ENCODE results near the gene GSAP. TPM values are rescaled to one million over a fixed set of nuclear protein-coding genes. Genes with fewer than 3 reads are reported as not detected.
A peak's percentile ranks its signal among the peaks of the same experiment; 100 is the strongest.

Gene GSAP
- total RNA-seq, 2 experiments from 2014 or later: 1.1 to 1.5 TPM

GRCh38 chr7:77416621-77417371, 647 bp upstream of the GSAP start:
- Mint-ChIP-seq H3K4me1 (ENCODE audit: low read depth) (peaks cover 32% of the 10 kb centered on the region), H3K27me3 (ENCODE audit: low read depth) (no peaks in the 10 kb centered on the region), H3K36me3 (ENCODE audit: low read depth) (no peaks in the 10 kb centered on the region), H3K27ac (no peak overlapping the region), H3K4me3 (peak overlapping the region; percentile 68), H3K9me3 (no peaks in the 10 kb centered on the region)
- intact Hi-C loops (cut with micrococcal nuclease): loop anchor here (1.0 to 5.0 kb wide), 2 partner anchors 12 to 381 kb away; partner anchors contain the start of genes PHTF2 and TMEM60
- CTCF ChIA-PET: interaction anchor here (2.7 kb wide), 1 partner anchor 12 kb away, joined by 10 read pairs; no protein-coding TSS in a partner anchor
- no peak for DNase-seq

GRCh38 chr7:77415476-77415822, 700 bp downstream of the GSAP start:
- Mint-ChIP-seq H3K4me1 (ENCODE audit: low read depth) (peaks cover 32% of the 10 kb centered on the region), H3K4me3 (peak overlapping the region; percentile 68), H3K36me3 (ENCODE audit: low read depth) (no peaks in the 10 kb centered on the region), H3K27ac (no peak overlapping the region), H3K27me3 (ENCODE audit: low read depth) (no peaks in the 10 kb centered on the region), H3K9me3 (no peaks in the 10 kb centered on the region)
- no peak for DNase-seq
- CTCF ChIA-PET: interaction anchor here (2.2 kb wide), 1 partner anchor 10 kb away, joined by 7 read pairs; no protein-coding TSS in a partner anchor
- intact Hi-C loops (cut with micrococcal nuclease): loop anchor here (2.0 to 5.0 kb wide), 3 partner anchors 65 to 382 kb away; partner anchors contain the start of genes PHTF2, PTPN12 and TMEM60

- DNase-seq: no peak
- H3K4me3 Mint-ChIP-seq: no peak overlapping the region
- intact Hi-C loops (cut with micrococcal nuclease): loop anchor here (1.0 to 2.0 kb wide), 3 partner anchors 21 to 123 kb away; partner anchors contain the start of gene PTPN12
- H3K36me3 Mint-ChIP-seq (ENCODE audit: low read depth): no peaks in the 10 kb centered on the region
- no peak overlapping the region for H3K27ac Mint-ChIP-seq
- H3K27me3 Mint-ChIP-seq (ENCODE audit: low read depth): no peaks in the 10 kb centered on the region
- peaks cover 29% of the 10 kb centered on the region for H3K4me1 Mint-ChIP-seq (ENCODE audit: low read depth)
- H3K9me3 Mint-ChIP-seq: no peaks in the 10 kb centered on the region
- CTCF ChIA-PET: interaction anchor here (0.9 to 2.2 kb wide), 2 partner anchors 8 kb away, joined by 3 to 7 read pairs; no protein-coding TSS in a partner anchor
Measured at GRCh38 chr7:77413861-77414424, 2.2 kb downstream of the GSAP start.

GRCh38 chr7:77413128-77413527, 3.0 kb downstream of the GSAP start:
- no peaks in the 10 kb centered on the region for H3K36me3 Mint-ChIP-seq (ENCODE audit: low read depth)
- H3K4me3 Mint-ChIP-seq: no peak overlapping the region
- intact Hi-C loops (cut with micrococcal nuclease): no loop called here
- no peaks in the 10 kb centered on the region for H3K9me3 Mint-ChIP-seq
- H3K27ac Mint-ChIP-seq: no peak overlapping the region
- H3K27me3 Mint-ChIP-seq (ENCODE audit: low read depth): no peaks in the 10 kb centered on the region
- CTCF ChIA-PET: interaction anchor here (0.9 kb wide), 1 partner anchor 9 kb away, joined by 3 read pairs; no protein-coding TSS in a partner anchor
- no peak for DNase-seq
- H3K4me1 Mint-ChIP-seq (ENCODE audit: low read depth): peaks cover 21% of the 10 kb centered on the region

- intact Hi-C loops (cut with micrococcal nuclease): no loop called here
- CTCF ChIA-PET: no interaction called here
- peaks cover 14% of the 10 kb centered on the region for H3K4me1 Mint-ChIP-seq (ENCODE audit: low read depth)
- no peak for DNase-seq
- H3K27me3 Mint-ChIP-seq (ENCODE audit: low read depth): no peaks in the 10 kb centered on the region
- H3K9me3 Mint-ChIP-seq: no peaks in the 10 kb centered on the region
- no peaks in the 10 kb centered on the region for H3K36me3 Mint-ChIP-seq (ENCODE audit: low read depth)
- H3K4me3 Mint-ChIP-seq: no peak overlapping the region
- H3K27ac Mint-ChIP-seq: no peak overlapping the region
Measured at GRCh38 chr7:77409739-77410547, 6.2 kb downstream of the GSAP start.

GRCh38 chr7:77409005-77409738, 7.0 kb downstream of the GSAP start:
- DNase-seq: no peak
- Mint-ChIP-seq H3K27ac (no peak overlapping the region), H3K4me3 (no peak overlapping the region), H3K9me3 (no peaks in the 10 kb centered on the region), H3K36me3 (ENCODE audit: low read depth) (no peaks in the 10 kb centered on the region), H3K4me1 (ENCODE audit: low read depth) (peaks cover 7% of the 10 kb centered on the region), H3K27me3 (ENCODE audit: low read depth) (no peaks in the 10 kb centered on the region)
- intact Hi-C loops (cut with micrococcal nuclease): no loop called here
- CTCF ChIA-PET: no interaction called here

GRCh38 chr7:77407906-77408305, 8.2 kb downstream of the GSAP start:
- H3K27me3 Mint-ChIP-seq (ENCODE audit: low read depth): no peaks in the 10 kb centered on the region
- CTCF ChIA-PET: no interaction called here
- no peaks in the 10 kb centered on the region for H3K36me3 Mint-ChIP-seq (ENCODE audit: low read depth)
- DNase-seq: no peak
- H3K27ac Mint-ChIP-seq: no peak overlapping the region
- H3K4me3 Mint-ChIP-seq: no peak overlapping the region
- peaks cover 2% of the 10 kb centered on the region for H3K4me1 Mint-ChIP-seq (ENCODE audit: low read depth)
- intact Hi-C loops (cut with micrococcal nuclease): no loop called here
- no peaks in the 10 kb centered on the region for H3K9me3 Mint-ChIP-seq

- peaks cover 2% of the 10 kb centered on the region for H3K4me1 Mint-ChIP-seq (ENCODE audit: low read depth)
- H3K9me3 Mint-ChIP-seq: no peaks in the 10 kb centered on the region
- CTCF ChIA-PET: interaction anchor here (2.4 kb wide), 1 partner anchor 9 kb away, joined by 7 read pairs; no protein-coding TSS in a partner anchor
- no peak overlapping the region for H3K4me3 Mint-ChIP-seq
- H3K27ac Mint-ChIP-seq: no peak overlapping the region
- intact Hi-C loops (cut with micrococcal nuclease): no loop called here
- DNase-seq: no peak
- H3K27me3 Mint-ChIP-seq (ENCODE audit: low read depth): no peaks in the 10 kb centered on the region
- H3K36me3 Mint-ChIP-seq (ENCODE audit: low read depth): no peaks in the 10 kb centered on the region
Measured at GRCh38 chr7:77406421-77406820, 9.7 kb downstream of the GSAP start.

- CTCF ChIA-PET: interaction anchor here (2.4 kb wide), 1 partner anchor 10 kb away, joined by 7 read pairs; no protein-coding TSS in a partner anchor
- intact Hi-C loops (cut with micrococcal nuclease): no loop called here
Measured at GRCh38 chr7:77404641-77405040, 11.5 kb downstream of the GSAP start.

GRCh38 chr7:77403957-77404356, 12.2 kb downstream of the GSAP start:
- no peaks in the 10 kb centered on the region for H3K9me3 Mint-ChIP-seq
- H3K36me3 Mint-ChIP-seq (ENCODE audit: low read depth): peaks cover 2% of the 10 kb centered on the region
- no peak overlapping the region for H3K4me3 Mint-ChIP-seq
- CTCF ChIA-PET: no interaction called here
- intact Hi-C loops (cut with micrococcal nuclease): no loop called here
- no peaks in the 10 kb centered on the region for H3K27me3 Mint-ChIP-seq (ENCODE audit: low read depth)
- H3K27ac Mint-ChIP-seq: no peak overlapping the region
- no peak for DNase-seq
- H3K4me1 Mint-ChIP-seq (ENCODE audit: low read depth): no peaks in the 10 kb centered on the region

More at GRCh38 chr7:77404641-77405040, 11.5 kb downstream of the GSAP start:
- Mint-ChIP-seq H3K27ac (no peak overlapping the region), H3K36me3 (ENCODE audit: low read depth) (peaks cover 2% of the 10 kb centered on the region), H3K4me3 (no peak overlapping the region), H3K27me3 (ENCODE audit: low read depth) (no peaks in the 10 kb centered on the region), H3K4me1 (ENCODE audit: low read depth) (peaks cover 2% of the 10 kb centered on the region), H3K9me3 (no peaks in the 10 kb centered on the region)
- no peak for DNase-seq

- no peaks in the 10 kb centered on the region for H3K27me3 Mint-ChIP-seq (ENCODE audit: low read depth)
- H3K4me3 Mint-ChIP-seq: no peak overlapping the region
- H3K27ac Mint-ChIP-seq: no peak overlapping the region
- no peaks in the 10 kb centered on the region for H3K4me1 Mint-ChIP-seq (ENCODE audit: low read depth)
- no peak for DNase-seq
- intact Hi-C loops (cut with micrococcal nuclease): no loop called here
- CTCF ChIA-PET: no interaction called here
- H3K36me3 Mint-ChIP-seq (ENCODE audit: low read depth): peaks cover 2% of the 10 kb centered on the region
- H3K9me3 Mint-ChIP-seq: no peaks in the 10 kb centered on the region
Measured at GRCh38 chr7:77402818-77403217, 13.3 kb downstream of the GSAP start.

GRCh38 chr7:77401002-77401401, 15.1 kb downstream of the GSAP start:
- no peak overlapping the region for H3K27ac Mint-ChIP-seq
- H3K36me3 Mint-ChIP-seq (ENCODE audit: low read depth): peaks cover 2% of the 10 kb centered on the region
- no peaks in the 10 kb centered on the region for H3K4me1 Mint-ChIP-seq (ENCODE audit: low read depth)
- no peaks in the 10 kb centered on the region for H3K27me3 Mint-ChIP-seq (ENCODE audit: low read depth)
- H3K9me3 Mint-ChIP-seq: no peaks in the 10 kb centered on the region
- H3K4me3 Mint-ChIP-seq: no peak overlapping the region
- intact Hi-C loops (cut with micrococcal nuclease): no loop called here
- CTCF ChIA-PET: no interaction called here
- no peak for DNase-seq
